ENCODE data around the gene DERL3. TPM values are rescaled to one million over a fixed set of nuclear protein-coding genes. Genes with fewer than 3 reads are reported as not detected.

Gene DERL3
- total and polyA plus RNA-seq, 2 of the 13 experiments (the other 11 are each of a cell fraction or from before 2014, with no cell fraction given) = not detected

- 0 out of 2 replicates have a peak, but pooled peaks have one; percentile 9 for TF ChIP-seq ZNF557 (CRISPR knock-in tag; IDR thresholded peaks at IDR 0.05)
- no peak for TF ChIP-seq PRDM4 (CRISPR knock-in tag; IDR thresholded peaks at IDR 0.05; ENCODE audit: borderline replicate concordance)
- no peak for TF ChIP-seq SIN3B (IDR thresholded peaks at IDR 0.05; ENCODE audit: low read length)
- no peak; the same call in 1 of the 2 replicates for TF ChIP-seq E2F1 (CRISPR knock-in tag; IDR thresholded peaks at IDR 0.05)
- no peak for TF ChIP-seq ZNF235 (CRISPR knock-in tag; IDR thresholded peaks at IDR 0.05; ENCODE audit: borderline replicate concordance)
- TF ChIP-seq MAF1 (CRISPR knock-in tag; IDR thresholded peaks at IDR 0.05; ENCODE audit: borderline replicate concordance) = no peak
- TF ChIP-seq ZMYM2 (CRISPR knock-in tag; IDR thresholded peaks at IDR 0.05) = peak; percentile 71; the same call in 1 of the 2 replicates
- TF ChIP-seq ZNF543 (CRISPR knock-in tag; IDR thresholded peaks at IDR 0.05) = 0 out of 2 replicates have a peak, but pooled peaks have one; percentile 15
- TF ChIP-seq MAFK (conservative IDR thresholded peaks at IDR 0.05 in 1 of 2, IDR thresholded peaks at IDR 0.05 in 1 of 2; ENCODE audit: low read length in 2 of 2) = no peak
- peak; percentile 78; the same call in 1 of the 2 replicates for TF ChIP-seq ZNF124 (CRISPR knock-in tag; IDR thresholded peaks at IDR 0.05)
- TF ChIP-seq TFE3 (CRISPR knock-in tag; IDR thresholded peaks at IDR 0.05) = peak; percentile 53; the same call in 1 of the 2 replicates
- TF ChIP-seq ZNF710 (CRISPR knock-in tag; IDR thresholded peaks at IDR 0.05; ENCODE audit: borderline replicate concordance) = peak; percentile 73; the same call in 1 of the 2 replicates
- peak; percentile 34; the same call in 1 of the 2 replicates for TF ChIP-seq EEA1 (CRISPR knock-in tag; IDR thresholded peaks at IDR 0.05; ENCODE audit: borderline replicate concordance)
- no peak; the same call in 1 of the 2 replicates for TF ChIP-seq HDAC2 (CRISPR knock-in tag; IDR thresholded peaks at IDR 0.05)
- no peak for TF ChIP-seq ZNF720 (CRISPR knock-in tag; IDR thresholded peaks at IDR 0.05)
- TF ChIP-seq HIVEP1 (CRISPR knock-in tag; IDR thresholded peaks at IDR 0.05) = peak; percentile 96
- no peak for TF ChIP-seq KDM6A (CRISPR knock-in tag; IDR thresholded peaks at IDR 0.05; ENCODE audit: low read depth)
- no peak for TF ChIP-seq SCMH1 (CRISPR knock-in tag; IDR thresholded peaks at IDR 0.05; ENCODE audit: borderline replicate concordance)
- no peak; the same call in 1 of the 2 replicates for TF ChIP-seq ZNF230 (CRISPR knock-in tag; IDR thresholded peaks at IDR 0.05)
These were observed 10.5 kb upstream of the DERL3 start (continued) for GRCh38 chr22:23849009-23850006.
